ENCODE results near the gene TCF19. TPM values are rescaled to one million over a fixed set of nuclear protein-coding genes. Genes with fewer than 3 reads are reported as not detected.

Gene TCF19, protein sequence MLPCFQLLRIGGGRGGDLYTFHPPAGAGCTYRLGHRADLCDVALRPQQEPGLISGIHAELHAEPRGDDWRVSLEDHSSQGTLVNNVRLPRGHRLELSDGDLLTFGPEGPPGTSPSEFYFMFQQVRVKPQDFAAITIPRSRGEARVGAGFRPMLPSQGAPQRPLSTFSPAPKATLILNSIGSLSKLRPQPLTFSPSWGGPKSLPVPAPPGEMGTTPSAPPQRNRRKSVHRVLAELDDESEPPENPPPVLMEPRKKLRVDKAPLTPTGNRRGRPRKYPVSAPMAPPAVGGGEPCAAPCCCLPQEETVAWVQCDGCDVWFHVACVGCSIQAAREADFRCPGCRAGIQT
- 1 to 10 TPM; 3.9 to 9.9 (median 6.7) TPM for total RNA-seq
- 1 to 10 TPM; 7.1 to 7.2 TPM for polyA plus RNA-seq
- long read RNA-seq, donor 1, transcript TCF19-201 (4 exons, 3,039 nt), result major isoform, 12 of 25 reads
- long read RNA-seq, donor 1, partial matches to known transcripts, result 5 of 25 reads
- long read RNA-seq, donor 1, other reads (novel, unspliced or antisense), result 6 of 25 reads
- long read RNA-seq, donor 2, partial matches to known transcripts, result 0 of 3 reads
- long read RNA-seq, donor 2, other reads (novel, unspliced or antisense), result 0 of 3 reads
- long read RNA-seq, donor 3, transcript TCF19-201 (4 exons, 3,039 nt), result major isoform, 20 of 38 reads
- long read RNA-seq, donor 3, partial matches to known transcripts, result 9 of 38 reads
- long read RNA-seq, donor 3, other reads (novel, unspliced or antisense), result 6 of 38 reads

DNA sequence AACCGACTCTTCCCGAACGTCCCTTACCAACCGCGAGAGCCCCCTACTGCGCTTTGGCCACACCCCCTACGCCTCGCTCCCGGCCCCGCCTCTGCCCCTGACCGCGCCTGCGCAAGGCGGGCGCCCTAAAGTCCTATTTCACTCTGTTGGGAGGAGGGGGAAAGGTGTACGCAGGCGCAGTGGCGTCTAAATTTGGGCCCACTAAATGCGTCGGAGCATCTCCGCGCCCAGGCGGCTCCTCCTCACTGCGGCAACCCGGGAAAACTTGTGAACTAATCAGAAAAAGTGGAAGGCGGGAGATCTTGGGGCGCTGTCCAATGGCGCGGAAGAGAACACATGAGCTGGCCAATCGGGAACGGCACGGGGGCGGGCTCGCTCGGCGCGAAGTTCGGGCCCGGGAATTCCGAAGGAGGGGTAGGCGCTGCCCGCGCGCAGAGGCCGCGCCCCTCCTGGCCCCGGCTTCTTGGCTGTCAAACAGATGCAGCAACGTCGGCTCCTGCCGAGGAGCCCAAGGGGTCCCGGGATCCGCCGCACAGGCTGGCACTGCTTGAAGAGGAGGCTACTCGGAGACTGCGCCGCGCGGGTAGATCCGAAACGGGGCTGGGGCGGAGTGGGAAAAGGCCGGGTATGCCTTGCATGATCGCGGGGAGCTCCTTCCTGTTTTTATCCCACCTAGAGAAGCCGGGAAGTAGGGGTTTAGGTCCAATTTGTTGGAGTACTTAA, at the start of gene TCF19:
TSS of gene TCF19 (plus strand) at position 450 of the 723 bp plus-strand sequence. CDS start 881 bp downstream, outside the sequence.
- Histone ChIP-seq H3K27ac (peak within 1 kb of the TSS; percentile 47 to 75), H3K9me3 (no peaks in the 10 kb centered on the region), H3K4me1 (ENCODE audit: insufficient read depth) (peaks cover 7% of the 10 kb centered on the region), H3K27me3 (no peaks in the 10 kb centered on the region), H3K36me3 (no peaks in the 10 kb centered on the region), H3K4me3 (peak within 1 kb of the TSS; percentile 64)
- intact Hi-C loops (cut with DNase I), result no loop called here
- peak; percentile 99 to 100 (median 99) for DNase-seq
- 0% methylated on average over 65 of the region's 65 CpGs for WGBS, 3 donors
- TF ChIP-seq EP300 (IDR thresholded peaks at IDR 0.05) (no peak), POLR2A (IDR thresholded peaks at IDR 0.05) (no peak)
- TF ChIP-seq, protein P1, sequence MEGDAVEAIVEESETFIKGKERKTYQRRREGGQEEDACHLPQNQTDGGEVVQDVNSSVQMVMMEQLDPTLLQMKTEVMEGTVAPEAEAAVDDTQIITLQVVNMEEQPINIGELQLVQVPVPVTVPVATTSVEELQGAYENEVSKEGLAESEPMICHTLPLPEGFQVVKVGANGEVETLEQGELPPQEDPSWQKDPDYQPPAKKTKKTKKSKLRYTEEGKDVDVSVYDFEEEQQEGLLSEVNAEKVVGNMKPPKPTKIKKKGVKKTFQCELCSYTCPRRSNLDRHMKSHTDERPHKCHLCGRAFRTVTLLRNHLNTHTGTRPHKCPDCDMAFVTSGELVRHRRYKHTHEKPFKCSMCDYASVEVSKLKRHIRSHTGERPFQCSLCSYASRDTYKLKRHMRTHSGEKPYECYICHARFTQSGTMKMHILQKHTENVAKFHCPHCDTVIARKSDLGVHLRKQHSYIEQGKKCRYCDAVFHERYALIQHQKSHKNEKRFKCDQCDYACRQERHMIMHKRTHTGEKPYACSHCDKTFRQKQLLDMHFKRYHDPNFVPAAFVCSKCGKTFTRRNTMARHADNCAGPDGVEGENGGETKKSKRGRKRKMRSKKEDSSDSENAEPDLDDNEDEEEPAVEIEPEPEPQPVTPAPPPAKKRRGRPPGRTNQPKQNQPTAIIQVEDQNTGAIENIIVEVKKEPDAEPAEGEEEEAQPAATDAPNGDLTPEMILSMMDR (IDR thresholded peaks at IDR 0.05), result no peak

DNA sequence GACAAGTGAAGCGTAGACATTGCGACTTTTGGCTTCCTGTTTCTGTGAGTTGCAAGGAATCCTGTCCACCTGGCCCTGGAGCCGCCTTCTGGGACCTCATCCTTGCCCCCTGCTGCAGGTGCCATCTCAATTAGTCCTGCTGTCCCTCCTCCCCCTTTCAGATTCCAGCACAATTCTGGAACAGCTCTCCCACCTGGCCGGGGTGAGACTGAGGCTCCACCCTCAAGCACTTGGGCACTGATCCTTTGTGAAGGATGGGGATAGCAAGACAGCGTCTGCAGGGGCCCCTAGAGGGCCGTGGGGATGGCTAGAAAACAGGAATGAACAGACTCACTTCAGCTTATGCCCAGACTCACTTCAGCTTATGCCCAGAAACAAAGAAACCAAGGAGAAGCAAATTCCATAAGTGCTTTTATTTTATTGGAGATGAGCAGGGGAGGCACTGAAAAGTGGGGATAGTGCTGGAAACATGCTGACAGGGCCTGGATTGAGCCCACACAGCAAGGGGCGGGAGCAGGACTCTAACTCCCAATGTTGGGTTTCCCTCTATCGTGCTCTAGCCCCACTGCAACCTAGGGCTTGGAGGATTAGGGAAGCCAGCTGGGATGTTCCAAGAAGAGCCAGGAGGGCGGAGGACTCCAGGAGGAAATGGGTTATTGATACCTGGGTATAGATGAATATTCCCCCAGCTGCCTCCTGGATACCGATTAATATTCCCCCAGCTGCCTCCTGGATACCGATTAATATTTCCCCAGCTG, 47.4 kb upstream of the TCF19 start:
- Histone ChIP-seq H3K27ac (no peak overlapping the region), H3K4me1 (ENCODE audit: insufficient read depth) (peaks cover 3% of the 10 kb centered on the region), H3K9me3 (no peaks in the 10 kb centered on the region), H3K27me3 (no peaks in the 10 kb centered on the region), H3K36me3 (no peaks in the 10 kb centered on the region), H3K4me3 (no peak overlapping the region)
- no peak for DNase-seq
- TF ChIP-seq, protein P1 (IDR thresholded peaks at IDR 0.05), result no peak
- no peak for TF ChIP-seq EP300 (IDR thresholded peaks at IDR 0.05)
- TF ChIP-seq POLR2A (IDR thresholded peaks at IDR 0.05), result no peak
- intact Hi-C loops (cut with DNase I), result no loop called here
- 66 to 74% (median 67%) methylated on average over 11 of the region's 11 CpGs for WGBS, 3 donors

DNA sequence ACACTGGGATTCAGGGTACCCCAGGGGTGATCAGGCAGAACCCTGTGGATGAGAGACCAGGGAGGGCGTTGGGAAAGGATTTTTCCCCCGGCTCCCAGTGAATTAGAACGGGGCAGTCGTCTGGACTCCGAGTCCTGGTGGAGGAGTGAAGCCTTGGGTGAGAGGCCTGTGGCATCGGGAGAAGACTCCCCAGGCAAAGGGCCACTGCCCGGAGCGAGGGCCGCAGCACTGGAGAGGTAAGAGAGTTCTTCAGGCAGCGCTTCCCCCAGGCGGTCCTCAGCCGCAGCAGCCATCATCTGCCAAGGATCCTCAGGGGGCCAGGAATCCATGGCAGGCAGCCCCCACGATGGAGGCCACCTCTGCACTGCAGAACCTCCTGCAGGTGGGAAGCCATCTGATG, 46.7 kb upstream of the TCF19 start:
- Histone ChIP-seq H3K4me3 (no peak overlapping the region), H3K9me3 (no peaks in the 10 kb centered on the region), H3K27me3 (no peaks in the 10 kb centered on the region), H3K4me1 (ENCODE audit: insufficient read depth) (peaks cover 5% of the 10 kb centered on the region), H3K36me3 (no peaks in the 10 kb centered on the region), H3K27ac (no peak overlapping the region)
- intact Hi-C loops (cut with DNase I), result no loop called here
- no peak for DNase-seq
- TF ChIP-seq POLR2A (IDR thresholded peaks at IDR 0.05) (no peak), EP300 (IDR thresholded peaks at IDR 0.05) (no peak)
- 86 to 89% (median 87%) methylated on average over 13 of the region's 13 CpGs for WGBS, 3 donors

DNA sequence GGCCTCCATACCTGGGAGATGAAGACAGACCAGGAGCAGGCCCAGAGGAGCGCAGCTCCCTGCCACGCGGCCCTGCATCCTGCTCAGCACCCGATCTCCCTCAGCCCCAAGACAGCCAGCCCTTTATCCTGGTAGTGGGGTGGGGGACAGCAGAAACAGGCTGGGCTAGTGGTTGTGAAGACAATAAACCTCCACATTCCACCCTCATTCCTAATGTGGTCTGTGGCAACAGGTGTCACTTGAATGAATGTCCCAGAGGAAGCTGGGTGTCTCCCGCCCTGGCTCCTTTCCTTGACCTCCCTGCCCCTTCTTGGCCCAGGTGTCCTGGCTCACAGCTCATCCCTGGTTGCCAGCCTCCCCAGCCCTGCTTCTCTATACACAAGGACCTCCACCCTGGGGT, 45.9 kb upstream of the TCF19 start, which contains the start of gene C6orf15:
TSS of gene C6orf15 (minus strand) at position 98 of the 400 bp plus-strand sequence. CDS start at position 78, 20 bp downstream.
- H3K4me3 ChIP-seq, result no peak within 1 kb of the TSS
- no peaks in the 10 kb centered on the region for H3K36me3 ChIP-seq
- H3K27ac ChIP-seq, result no peak within 1 kb of the TSS
- H3K9me3 ChIP-seq, result no peaks in the 10 kb centered on the region
- intact Hi-C loops (cut with DNase I), result no loop called here
- H3K4me1 ChIP-seq (ENCODE audit: insufficient read depth), result peaks cover 5% of the 10 kb centered on the region
- WGBS, 3 donors, result 84 to 96% (median 88%) methylated on average over 5 of the region's 5 CpGs
- no peak for DNase-seq
- no peaks in the 10 kb centered on the region for H3K27me3 ChIP-seq
- no peak for TF ChIP-seq EP300 (IDR thresholded peaks at IDR 0.05)
- TF ChIP-seq, protein P1 (IDR thresholded peaks at IDR 0.05), result no peak

Data from ovary (tissue), 10 donors.